AG04449 (cell line): ENCODE results near the gene FIGNL2.

Experiments
- CTCF ChIA-PET: fragments of 350-600 bp; formaldehyde crosslinking; extraction: SDS; loops from one replicate; lab custom pipeline; 2021; ENCODE audit warnings: antibody characterized with exemption; lab: Yijun Ruan, JAX
- POLR2A ChIA-PET: fragments of 400-600, 350-600 bp; formaldehyde crosslinking; extraction: SDS; loops from one replicate; lab custom pipeline; 2020; ENCODE audit warnings: antibody characterized with exemption, inconsistent platforms; lab: Yijun Ruan, JAX
- DNase-seq: peaks from one replicate; pipeline ENCODE4 v3.0.0-alpha.2; 2010; ENCODE audit warnings: low read depth, low spot score
- H3K4me3 ChIP-seq: 2 replicates; pipeline ENCODE4 v1.5.1; 2011; ENCODE audit warnings: low read depth, mild to moderate bottlenecking, control low read depth, low read length
- TF ChIP-seq, protein P1 (sequence below): IDR thresholded peaks from one replicate; pipeline ENCODE4 v1.5.1; 2011; ENCODE audit warnings: mild to moderate bottlenecking, moderate library complexity, low read length, control low read depth, inconsistent platforms; ENCODE audit not compliant: insufficient read depth; ENCODE audit errors: missing control alignments

Gene FIGNL2

DNA sequence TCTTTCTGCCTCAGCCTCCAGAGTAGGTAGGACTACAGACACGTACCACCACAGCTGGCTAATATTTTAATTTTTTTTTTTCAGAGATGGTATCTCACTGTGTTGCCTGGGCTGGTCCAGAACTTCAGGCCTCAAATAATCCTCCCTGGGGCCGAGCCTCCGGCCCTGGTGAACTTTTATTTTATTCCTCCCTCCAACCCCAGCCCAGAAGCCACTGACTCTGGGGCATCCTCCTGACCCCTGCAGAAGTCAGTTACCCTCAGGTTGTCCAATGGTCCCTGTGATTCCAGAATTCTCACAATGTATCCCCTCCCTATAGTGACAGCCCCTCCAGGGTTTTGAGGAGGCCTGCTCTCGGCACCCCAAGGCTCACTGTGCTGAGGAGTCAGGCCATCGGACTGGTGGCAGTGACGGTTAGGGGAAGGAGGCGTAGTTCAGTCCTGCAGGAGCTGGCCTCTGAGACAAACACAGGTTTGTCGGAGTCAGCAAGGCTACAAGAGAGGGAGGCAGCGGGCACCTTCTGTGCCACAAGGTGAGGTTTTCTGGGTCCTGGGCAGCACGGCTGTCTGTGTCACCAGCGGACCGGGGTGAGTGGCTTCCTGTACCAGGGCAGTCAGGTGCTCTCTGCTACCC lies 19.4 kb upstream of the FIGNL2 start:
- TF ChIP-seq, protein P1, sequence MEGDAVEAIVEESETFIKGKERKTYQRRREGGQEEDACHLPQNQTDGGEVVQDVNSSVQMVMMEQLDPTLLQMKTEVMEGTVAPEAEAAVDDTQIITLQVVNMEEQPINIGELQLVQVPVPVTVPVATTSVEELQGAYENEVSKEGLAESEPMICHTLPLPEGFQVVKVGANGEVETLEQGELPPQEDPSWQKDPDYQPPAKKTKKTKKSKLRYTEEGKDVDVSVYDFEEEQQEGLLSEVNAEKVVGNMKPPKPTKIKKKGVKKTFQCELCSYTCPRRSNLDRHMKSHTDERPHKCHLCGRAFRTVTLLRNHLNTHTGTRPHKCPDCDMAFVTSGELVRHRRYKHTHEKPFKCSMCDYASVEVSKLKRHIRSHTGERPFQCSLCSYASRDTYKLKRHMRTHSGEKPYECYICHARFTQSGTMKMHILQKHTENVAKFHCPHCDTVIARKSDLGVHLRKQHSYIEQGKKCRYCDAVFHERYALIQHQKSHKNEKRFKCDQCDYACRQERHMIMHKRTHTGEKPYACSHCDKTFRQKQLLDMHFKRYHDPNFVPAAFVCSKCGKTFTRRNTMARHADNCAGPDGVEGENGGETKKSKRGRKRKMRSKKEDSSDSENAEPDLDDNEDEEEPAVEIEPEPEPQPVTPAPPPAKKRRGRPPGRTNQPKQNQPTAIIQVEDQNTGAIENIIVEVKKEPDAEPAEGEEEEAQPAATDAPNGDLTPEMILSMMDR, result no peak
- POLR2A ChIA-PET, result no interaction called here
- CTCF ChIA-PET, result interaction anchor here (1.0 to 1.4 kb wide), 3 partner anchors 11 to 113 kb away, joined by 3 to 5 read pairs (median 4); no protein-coding TSS in a partner anchor
- no peak overlapping the region for H3K4me3 ChIP-seq
- DNase-seq, result no peak

DNA sequence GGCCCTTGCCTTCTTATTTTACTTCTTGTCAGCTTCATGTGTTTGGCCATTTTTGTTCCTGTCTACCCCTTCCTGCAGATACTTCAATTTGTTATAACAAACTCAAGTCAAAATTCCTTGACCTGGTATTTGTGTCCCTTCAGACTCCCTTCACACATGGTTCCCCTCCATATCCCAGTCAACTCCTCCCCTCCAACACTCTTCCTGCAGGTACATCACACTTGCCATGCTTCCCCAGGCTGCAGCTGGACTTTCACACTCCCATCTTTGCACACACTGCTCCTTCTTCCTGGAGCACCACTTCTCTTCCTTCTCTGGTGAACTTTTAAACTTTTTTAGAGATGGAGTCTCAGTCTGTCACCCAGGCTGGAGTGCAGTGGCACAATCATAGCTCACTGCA lies 18.9 kb upstream of the FIGNL2 start:
- ChIA-PET POLR2A (no interaction called here), CTCF (interaction anchor here (1.0 to 1.4 kb wide), 3 partner anchors 12 to 113 kb away, joined by 3 to 5 read pairs (median 4); no protein-coding TSS in a partner anchor)

DNA sequence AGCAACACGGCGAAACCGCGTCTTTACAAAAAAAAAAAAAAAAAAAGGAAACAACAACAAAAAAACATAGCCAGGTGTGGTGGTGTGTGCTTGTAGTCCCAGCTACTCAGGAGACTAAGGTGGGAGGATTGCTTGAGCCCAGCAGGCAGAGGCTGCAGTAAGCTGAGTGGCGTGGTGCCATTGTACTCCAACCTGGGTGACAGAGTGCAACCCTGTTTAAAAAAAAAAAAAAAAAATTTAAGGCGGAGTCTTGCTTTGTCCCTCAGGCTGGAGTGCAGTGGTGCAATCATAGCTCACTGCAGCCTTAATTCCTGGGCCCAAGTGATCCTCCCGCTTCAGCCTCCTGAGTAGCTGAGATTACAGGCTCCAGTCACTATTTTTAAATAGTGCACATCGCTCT lies 18.2 kb upstream of the FIGNL2 start:
- TF ChIP-seq, protein P1, result no peak
- H3K4me3 ChIP-seq, result no peak overlapping the region
- CTCF ChIA-PET, result interaction anchor here (1.0 to 7.2 kb wide), 4 partner anchors 7 to 114 kb away, joined by 3 to 73 read pairs (median 4); no protein-coding TSS in a partner anchor
- POLR2A ChIA-PET, result no interaction called here
- no peak for DNase-seq

More for the DNA sequence above, 18.9 kb upstream of the FIGNL2 start:
- TF ChIP-seq, protein P1, result no peak
- H3K4me3 ChIP-seq, result no peak overlapping the region
- no peak for DNase-seq

DNA sequence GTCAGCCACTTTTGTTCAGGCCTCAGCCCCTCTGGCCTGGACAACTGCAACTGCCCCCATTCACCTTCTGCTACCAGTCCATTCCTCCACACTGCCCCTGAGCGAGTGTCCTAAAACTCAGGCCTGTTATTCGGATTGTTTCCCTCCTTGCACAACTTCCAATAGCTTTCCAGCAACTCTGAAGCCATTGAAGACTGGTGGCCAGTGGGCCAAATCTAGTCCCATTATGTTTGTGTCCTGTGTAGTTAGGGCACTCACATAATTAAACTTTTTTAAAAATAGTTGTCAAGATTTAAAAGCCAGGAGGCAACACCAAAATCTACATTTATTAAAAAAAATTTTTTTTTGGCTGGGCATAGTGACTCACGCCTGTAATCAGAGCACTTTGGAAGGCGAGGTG lies 17.8 kb upstream of the FIGNL2 start:
- ChIA-PET POLR2A (no interaction called here), CTCF (interaction anchor here (1.4 to 7.2 kb wide), 2 partner anchors 7 to 13 kb away, joined by 4 to 73 read pairs; no protein-coding TSS in a partner anchor)
- TF ChIP-seq, protein P1, result no peak

DNA sequence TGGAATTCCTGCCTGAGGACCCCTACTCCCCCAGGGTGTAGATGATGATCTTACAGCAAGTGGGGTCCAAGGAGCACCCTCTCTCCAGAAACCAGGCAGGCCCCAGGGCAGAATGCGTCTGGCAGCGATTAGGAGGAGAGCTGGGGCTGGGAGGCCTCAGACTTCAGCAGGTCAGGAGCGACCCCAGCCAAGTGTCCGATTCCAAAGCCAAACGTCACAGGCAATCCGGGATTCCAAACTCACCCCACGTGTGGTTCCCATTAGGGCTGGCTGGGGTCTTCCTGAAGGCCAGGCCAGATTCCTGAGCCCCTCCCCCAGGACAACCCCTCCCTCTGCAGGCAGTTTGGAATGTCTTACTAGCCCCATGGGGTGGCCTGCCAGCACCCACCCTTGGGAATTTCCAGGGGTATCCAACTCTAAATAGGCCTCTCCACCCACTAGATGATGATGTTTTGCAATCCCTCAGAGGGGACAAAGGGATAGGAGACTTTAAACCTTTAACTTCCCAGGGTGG lies 17.3 kb upstream of the FIGNL2 start:
- no peak overlapping the region for H3K4me3 ChIP-seq
- TF ChIP-seq, protein P1, result no peak
- no peak for DNase-seq
- ChIA-PET POLR2A (no interaction called here), CTCF (interaction anchor here (1.0 to 7.2 kb wide), 3 partner anchors 8 to 115 kb away, joined by 3 to 73 read pairs (median 8); no protein-coding TSS in a partner anchor)

More for the DNA sequence above, 17.8 kb upstream of the FIGNL2 start:
- no peak for DNase-seq
- no peak overlapping the region for H3K4me3 ChIP-seq

DNA sequence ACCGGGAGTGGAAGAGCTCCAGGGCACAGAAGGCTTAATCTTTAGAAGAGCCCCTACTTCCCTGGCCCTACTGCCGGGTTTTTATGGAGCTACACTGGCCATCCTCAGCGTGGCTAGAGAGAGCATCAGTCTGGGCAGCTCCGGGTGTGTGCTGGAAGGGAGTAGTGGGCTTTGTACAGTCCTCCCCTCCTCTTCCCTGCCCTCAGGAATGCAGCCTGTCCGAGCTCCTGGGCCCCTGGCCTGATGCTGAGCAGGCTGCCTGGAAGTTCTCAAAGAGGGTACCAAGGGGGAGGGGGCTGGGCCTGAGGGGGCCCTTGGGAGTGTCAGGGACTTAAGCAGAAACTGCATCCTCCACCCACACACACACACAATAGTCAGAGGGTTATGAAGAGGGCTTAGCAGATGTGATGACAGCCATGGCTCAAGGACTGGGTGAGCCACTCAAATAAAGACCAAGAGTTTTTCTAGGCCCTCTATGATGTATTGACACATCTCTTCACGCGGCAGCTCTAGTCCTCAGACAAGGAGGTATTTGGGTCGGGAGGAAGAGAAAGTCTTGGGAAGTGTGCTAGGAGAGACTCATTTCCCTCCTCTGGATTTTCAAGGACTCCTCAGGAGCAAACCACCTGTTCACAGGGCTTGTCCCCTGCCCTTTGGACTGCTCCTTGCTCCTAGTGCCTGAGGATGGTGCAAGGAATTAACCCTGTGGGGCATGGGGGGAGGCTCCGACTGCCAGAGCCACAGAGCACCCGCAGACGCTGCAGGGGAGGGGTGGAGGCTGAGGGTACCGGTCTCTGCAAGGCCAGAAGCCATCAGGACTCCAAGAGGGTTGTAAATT lies 16.5 kb upstream of the FIGNL2 start:
- TF ChIP-seq, protein P1, result no peak
- DNase-seq, result no peak
- ChIA-PET POLR2A (no interaction called here), CTCF (interaction anchor here (0.8 to 7.2 kb wide), 10 partner anchors 8 to 128 kb away, joined by 3 to 73 read pairs (median 4); no protein-coding TSS in a partner anchor)
- no peak overlapping the region for H3K4me3 ChIP-seq
